T-cell (primary cell): ENCODE results near the gene LCN9. TPM values are rescaled to one million over a fixed set of nuclear protein-coding genes. Genes with fewer than 3 reads are reported as not detected.

ENCODE experiments used
- ATAC-seq, 4 experiments: fragments of 200-7000 bp in 3 of 4; fragments of 150-1000 bp in 1 of 4; cut with Tn5 transposase; replicated peaks in 1 of 4; 1 replicate in 3 of 4; 2 replicates in 1 of 4; pipeline ENCODE4 v1.10.0; 2021; ENCODE audit warnings: moderate library complexity in 3 of 4, mild to moderate bottlenecking in 2 of 4, moderate number of reproducible peaks in 1 of 4
- CTCF ChIA-PET, 2 donors: fragments of 300-600 bp; sonication (Branson Sonifier 250); formaldehyde crosslinking; loops; one replicate each; lab custom pipeline; 2022; ENCODE audit warnings: antibody characterized with exemption in 2 of 2; lab: Charles Lee
- POLR2A ChIA-PET, 2 donors: fragments of 300-600 bp; sonication (Branson Sonifier 250); formaldehyde crosslinking; loops; one replicate each; lab custom pipeline; 2022; ENCODE audit warnings: antibody characterized with exemption in 2 of 2; lab: Charles Lee
- DNase-seq, 35 experiments: peaks; one replicate each; pipeline versions ENCODE4 v3.0.0 to v3.0.0-alpha.2; 2013 to 2023
- H3K27ac ChIP-seq: one replicate; pipeline ENCODE4 v1.5.1; 2013; ENCODE audit warnings: low read length
- H3K27me3 ChIP-seq, 2 experiments: replicated peaks in 1 of 2; 1 replicate in 1 of 2; 2 replicates in 1 of 2; pipeline versions ENCODE4 v1.6.1 to v1.7.0; 2013; ENCODE audit warnings: low read length in 1 of 2, mixed read lengths in 1 of 2; ENCODE audit not compliant: control insufficient read depth in 2 of 2, insufficient read depth in 2 of 2; ENCODE audit errors: extremely low read depth in 1 of 2
- H3K36me3 ChIP-seq, 2 donors: 1 replicate in 1 of 2; 2 replicates in 1 of 2; pipeline versions ENCODE4 v1.6.1 to v1.7.0; 2013; ENCODE audit warnings: low read length in 1 of 2; ENCODE audit not compliant: control insufficient read depth in 2 of 2, insufficient read depth in 1 of 2; ENCODE audit errors: extremely low read depth in 1 of 2
- H3K4me1 ChIP-seq, 2 experiments: 1 replicate in 1 of 2; 2 replicates in 1 of 2; pipeline versions ENCODE4 v1.6.1 to v1.7.0; 2013; ENCODE audit warnings: low read length in 2 of 2, mixed read lengths in 1 of 2; ENCODE audit not compliant: insufficient read depth in 2 of 2, control insufficient read depth in 1 of 2; ENCODE audit errors: extremely low read depth in 1 of 2
- H3K4me3 ChIP-seq, 2 donors: 1 replicate in 1 of 2; 2 replicates in 1 of 2; pipeline versions ENCODE4 v1.5.1 to v1.7.0; 2013; ENCODE audit warnings: mild to moderate bottlenecking in 2 of 2, low read length in 1 of 2, moderate library complexity in 1 of 2; ENCODE audit not compliant: control insufficient read depth in 1 of 2; ENCODE audit errors: extremely low read depth in 1 of 2
- H3K9me3 ChIP-seq: 2 replicates; pipeline ENCODE4 v1.7.0; 2013
- H3K27ac Mint-ChIP-seq, 2 donors: one replicate each; pipeline ENCODE4 v1.8.0; 2020 to 2021; ENCODE audit warnings: mild to moderate bottlenecking in 2 of 2, mixed read lengths in 2 of 2
- H3K27me3 Mint-ChIP-seq, 2 donors: one replicate each; pipeline ENCODE4 v1.8.0; 2021 to 2022; ENCODE audit warnings: mixed read lengths in 2 of 2
- H3K36me3 Mint-ChIP-seq: one replicate; pipeline ENCODE4 v1.8.0; 2021; ENCODE audit warnings: mixed read lengths
- H3K4me1 Mint-ChIP-seq, 3 donors: one replicate each; pipeline ENCODE4 v1.8.0; 2020 to 2022; ENCODE audit warnings: mixed read lengths in 3 of 3, mild to moderate bottlenecking in 1 of 3
- H3K4me3 Mint-ChIP-seq, 3 donors: one replicate each; pipeline ENCODE4 v1.8.0; 2020 to 2022; ENCODE audit warnings: mild to moderate bottlenecking in 3 of 3, mixed read lengths in 3 of 3, moderate library complexity in 3 of 3
- H3K9me3 Mint-ChIP-seq, 3 donors: one replicate each; pipeline ENCODE4 v1.8.0; 2020 to 2022; ENCODE audit warnings: mixed read lengths in 3 of 3
- WGBS: methylation state at CpG from one replicate; pipeline ENCODE4 v1.1.5; 2013; ENCODE audit warnings: missing lambda C conversion rate; ENCODE audit not compliant: insufficient coverage; 5-methylcytosine and 5-hydroxymethylcytosine counted together
- total RNA-seq, 35 experiments: library from RNA in 6 of 35; stranded (reverse) in 6 of 35; fragments of 120-200 nt in 1 of 35; gene quantifications; one replicate each; pipeline versions ENCODE4 v1.2.1 to v1.2.4 and lab custom pipeline; 2013 to 2026

The LCN9 gene
- total RNA-seq, 5 donors from 2014 or later (not counting 1 experiment from before 2014, with no cell fraction given) = not detected

- ChIA-PET POLR2A (no interaction called here), CTCF (no interaction called here)
- no peak overlapping the region for H3K27ac ChIP-seq
- Mint-ChIP-seq H3K27me3 (peaks cover 0 to 6% of the 10 kb centered on the region in 2 donors), H3K4me1 (no peaks in the 10 kb centered on the region), H3K9me3 (no peaks in the 10 kb centered on the region), H3K36me3 (no peaks in the 10 kb centered on the region), H3K27ac (no peak overlapping the region), H3K4me3 (no peak overlapping the region)
- ATAC-seq (no peak), DNase-seq (no peak)
- H3K4me1 ChIP-seq = peaks cover 0 to 17% of the 10 kb centered on the region in 2 experiments
- no peaks in the 10 kb centered on the region for H3K9me3 ChIP-seq
- H3K27me3 ChIP-seq = peaks cover 3 to 42% of the 10 kb centered on the region in 2 experiments
- H3K36me3 ChIP-seq = no peaks in the 10 kb centered on the region
- H3K4me3 ChIP-seq = no peak overlapping the region
- WGBS = 74% methylated on average over 18 of the region's 19 CpGs
These were observed 35.7 kb downstream of the LCN9 start for GRCh38 chr9:135698767-135699166.

GRCh38 chr9:135699440-135699839 is 36.3 kb downstream of the LCN9 start, which contains the start of gene SOHLH1:
TSS of gene SOHLH1 (minus strand) at chr9:135699481. CDS start at chr9:135699467, 14 bp downstream.
- Histone ChIP-seq H3K9me3 (no peaks in the 10 kb centered on the region), H3K27ac (no peak within 1 kb of the TSS), H3K27me3 (peaks cover 3 to 46% of the 10 kb centered on the region in 2 experiments), H3K4me1 (peaks cover 0 to 17% of the 10 kb centered on the region in 2 experiments), H3K36me3 (no peaks in the 10 kb centered on the region), H3K4me3 (no peak within 1 kb of the TSS)
- Mint-ChIP-seq H3K9me3 (no peaks in the 10 kb centered on the region), H3K4me1 (no peaks in the 10 kb centered on the region), H3K27ac (no peak within 1 kb of the TSS), H3K4me3 (no peak within 1 kb of the TSS), H3K27me3 (peaks cover 0 to 8% of the 10 kb centered on the region in 2 donors), H3K36me3 (no peaks in the 10 kb centered on the region)
- ATAC-seq (no peak), DNase-seq (no peak)
- CTCF ChIA-PET = no interaction called here
- WGBS = 89% methylated on average over 25 of the region's 30 CpGs
- POLR2A ChIA-PET = no interaction called here

DNA sequence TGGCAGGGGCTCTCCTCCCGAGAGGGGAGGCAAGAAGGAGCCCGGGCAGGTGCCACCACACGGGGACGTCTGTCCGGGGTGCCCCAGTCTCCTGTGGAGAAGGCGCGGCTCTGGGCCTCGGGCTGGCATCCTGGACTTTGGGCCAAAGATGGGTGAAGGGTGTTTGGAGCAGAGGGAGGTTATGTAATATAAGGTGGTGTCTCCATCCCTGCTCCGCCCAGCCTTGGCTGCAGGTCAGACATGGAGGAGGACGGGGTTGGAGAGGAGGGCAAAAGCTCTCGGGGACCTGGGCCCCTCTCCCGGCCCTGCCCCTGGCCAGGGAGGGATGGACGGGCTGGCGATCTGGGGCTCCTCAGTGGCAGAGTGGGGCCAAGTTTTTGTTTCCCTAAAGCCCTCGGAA is 37.4 kb downstream of the LCN9 start:
- Histone ChIP-seq H3K4me3 (no peak overlapping the region), H3K27ac (no peak overlapping the region), H3K4me1 (peaks cover 0 to 17% of the 10 kb centered on the region in 2 experiments), H3K27me3 (peaks cover 3 to 57% of the 10 kb centered on the region in 2 experiments), H3K9me3 (no peaks in the 10 kb centered on the region), H3K36me3 (no peaks in the 10 kb centered on the region)
- no peak for DNase-seq
- no peaks in the 10 kb centered on the region for H3K36me3 Mint-ChIP-seq
- no peaks in the 10 kb centered on the region for H3K9me3 Mint-ChIP-seq
- ATAC-seq = no peak
- no peaks in the 10 kb centered on the region for H3K4me1 Mint-ChIP-seq
- H3K27me3 Mint-ChIP-seq = peaks cover 7 to 11% of the 10 kb centered on the region in 2 donors
- POLR2A ChIA-PET = no interaction called here
- no peak overlapping the region for H3K4me3 Mint-ChIP-seq
- H3K27ac Mint-ChIP-seq = no peak overlapping the region
- 82% methylated on average over 15 of the region's 15 CpGs for WGBS
- CTCF ChIA-PET = no interaction called here

- ChIA-PET CTCF (interaction anchor here in 1 of 2 donors (0.5 kb wide), 1 partner anchor 59 kb away, joined by 4 read pairs; no protein-coding TSS in a partner anchor), POLR2A (no interaction called here)
- Histone ChIP-seq H3K36me3 (no peaks in the 10 kb centered on the region), H3K4me3 (peak overlapping the region in 1 of 2 donors; percentile 29), H3K27me3 (peaks cover 3 to 56% of the 10 kb centered on the region in 2 experiments), H3K9me3 (no peaks in the 10 kb centered on the region), H3K4me1 (peaks cover 0 to 17% of the 10 kb centered on the region in 2 experiments), H3K27ac (no peak overlapping the region)
- Mint-ChIP-seq H3K4me3 (no peak overlapping the region), H3K4me1 (no peaks in the 10 kb centered on the region), H3K27ac (no peak overlapping the region), H3K27me3 (peaks cover 7 to 11% of the 10 kb centered on the region in 2 donors), H3K9me3 (no peaks in the 10 kb centered on the region), H3K36me3 (no peaks in the 10 kb centered on the region)
- ATAC-seq (peak; percentile 35 to 64 (median 39)), DNase-seq (peak in 19 of 35 experiments; percentile 2 to 34 (median 14))
- WGBS = 17% methylated on average over 26 of the region's 40 CpGs
These were observed 38.2 kb downstream of the LCN9 start for GRCh38 chr9:135701067-135701958.

DNA sequence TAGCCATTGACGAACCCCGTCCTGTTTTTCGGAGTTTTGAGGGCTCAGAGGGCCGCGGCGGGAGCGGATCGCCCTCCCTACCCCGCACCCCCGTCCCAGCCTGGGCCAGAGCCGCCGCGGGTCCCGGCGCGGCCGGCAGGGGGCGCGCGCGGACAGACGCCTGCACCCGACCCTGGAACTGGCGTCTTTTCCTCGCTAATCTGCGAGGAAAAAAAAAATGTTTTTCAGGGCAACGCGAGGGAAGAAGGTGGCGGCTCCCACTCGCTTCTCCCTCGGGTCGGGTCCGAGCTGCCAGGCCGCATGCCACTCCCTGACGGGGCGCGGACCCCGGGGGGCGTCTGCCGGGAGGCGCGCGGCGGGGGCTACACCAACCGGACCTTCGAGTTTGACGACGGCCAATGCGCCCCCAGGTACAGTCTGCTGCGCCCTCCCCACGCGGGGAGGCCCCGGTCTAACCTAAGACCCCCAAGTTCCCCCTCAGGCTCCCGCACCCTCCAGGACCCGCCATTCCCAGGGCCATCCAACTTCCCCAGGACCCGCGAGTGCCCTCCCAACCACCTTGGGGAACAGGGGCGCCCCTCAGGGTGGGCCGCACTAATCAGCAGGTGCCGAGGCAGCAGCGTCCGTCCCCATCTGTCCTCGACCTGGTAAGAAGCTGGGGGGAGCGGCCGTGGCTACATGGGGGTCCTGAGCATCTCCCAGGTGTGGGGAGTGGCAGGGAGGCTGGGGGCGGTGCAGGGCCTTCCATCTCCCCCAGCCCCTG is 39.0 kb downstream of the LCN9 start, which contains the start of gene KCNT1:
Gene KCNT1, plus strand, starts transcription at position 227 of the 763 bp plus-strand sequence. Its CDS starts 74 bp downstream, at position 301.
- no peaks in the 10 kb centered on the region for H3K36me3 ChIP-seq
- Mint-ChIP-seq H3K36me3 (no peaks in the 10 kb centered on the region), H3K4me1 (no peaks in the 10 kb centered on the region), H3K4me3 (no peak within 1 kb of the TSS), H3K27ac (no peak within 1 kb of the TSS), H3K9me3 (no peaks in the 10 kb centered on the region), H3K27me3 (peaks cover 7 to 11% of the 10 kb centered on the region in 2 donors)
- WGBS = 10% methylated on average over 60 of the region's 66 CpGs
- H3K27me3 ChIP-seq = peaks cover 3 to 62% of the 10 kb centered on the region in 2 experiments
- H3K9me3 ChIP-seq = no peaks in the 10 kb centered on the region
- peaks cover 0 to 17% of the 10 kb centered on the region in 2 experiments for H3K4me1 ChIP-seq
- DNase-seq = peak in 31 of 35 experiments; percentile 12 to 66 (median 36)
- CTCF ChIA-PET = no interaction called here
- peak within 1 kb of the TSS in 1 of 2 donors; percentile 29 for H3K4me3 ChIP-seq
- H3K27ac ChIP-seq = no peak within 1 kb of the TSS
- peak; percentile 66 to 79 (median 70) for ATAC-seq
- POLR2A ChIA-PET = no interaction called here

DNA sequence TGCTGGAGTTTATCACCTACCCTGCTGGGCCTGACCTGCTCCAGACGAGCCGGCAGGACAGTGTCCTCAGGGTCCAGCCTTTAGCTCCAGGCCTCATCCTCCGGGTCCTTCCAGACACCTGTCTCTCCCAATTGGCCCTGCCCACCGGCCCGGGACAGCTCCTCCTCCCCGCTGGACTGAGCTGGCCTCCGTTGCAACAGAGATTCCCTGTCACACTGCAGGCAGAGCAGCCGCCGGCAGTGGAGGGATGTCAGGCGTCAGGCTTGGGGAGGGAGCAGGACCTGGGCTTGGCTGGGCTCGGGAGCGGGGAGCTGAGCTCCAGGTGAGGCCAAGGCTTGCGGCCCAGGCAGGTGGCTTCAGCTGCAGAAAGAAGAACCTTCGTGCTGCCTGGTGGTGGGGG is 40.6 kb downstream of the LCN9 start:
- no peak overlapping the region for H3K4me3 Mint-ChIP-seq
- no peak overlapping the region for H3K27ac ChIP-seq
- H3K36me3 Mint-ChIP-seq = no peaks in the 10 kb centered on the region
- ChIA-PET CTCF (no interaction called here), POLR2A (no interaction called here)
- H3K4me1 ChIP-seq = peaks cover 0 to 17% of the 10 kb centered on the region in 2 experiments
- H3K27me3 Mint-ChIP-seq = peaks cover 7 to 11% of the 10 kb centered on the region in 2 donors
- no peak for DNase-seq
- no peak for ATAC-seq
- no peak overlapping the region for H3K4me3 ChIP-seq
- peaks cover 3 to 68% of the 10 kb centered on the region in 2 experiments for H3K27me3 ChIP-seq
- H3K9me3 Mint-ChIP-seq = no peaks in the 10 kb centered on the region
- no peak overlapping the region for H3K27ac Mint-ChIP-seq
- H3K4me1 Mint-ChIP-seq = no peaks in the 10 kb centered on the region
- WGBS = 29% methylated on average over 14 of the region's 14 CpGs
- no peaks in the 10 kb centered on the region for H3K36me3 ChIP-seq
- H3K9me3 ChIP-seq = no peaks in the 10 kb centered on the region
